ENCODE data around the gene RBP2. TPM values are rescaled to one million over a fixed set of nuclear protein-coding genes. Genes with fewer than 3 reads are reported as not detected.

Gene RBP2
- not detected in 2 replicates for total RNA-seq

DNA sequence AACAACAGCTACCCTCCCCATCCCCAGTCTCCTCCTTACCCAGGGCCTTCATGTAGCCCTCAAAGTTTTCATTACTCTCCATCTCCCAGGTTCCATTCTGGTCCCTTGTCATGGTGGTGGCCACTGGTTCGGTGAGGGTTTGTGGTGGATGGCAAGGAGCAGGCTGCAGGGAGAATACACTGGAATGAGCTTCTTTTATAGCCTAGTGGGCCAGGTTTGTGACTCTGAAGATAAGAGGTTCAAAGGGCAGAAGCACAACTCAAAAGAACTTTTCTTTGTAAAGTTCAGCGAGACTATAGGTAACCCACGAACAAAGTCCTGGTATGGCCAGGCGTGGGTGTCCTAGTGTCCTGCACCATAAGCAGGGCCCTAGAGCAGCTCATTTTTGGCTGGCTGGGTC lies at the start of gene RBP2:
TSS of gene RBP2 (minus strand) at position 169 of the 400 bp plus-strand sequence. CDS start at position 112, 57 bp downstream.

Other genes with a start within 250 kb of the RBP2 start
- gene MRPS22, start 132.5 kb downstream of the RBP2 start, total RNA-seq: 84.5 and 93.4 TPM in 2 replicates
- 240 and 257 TPM in 2 replicates for gene COPB2, start 86.9 kb downstream of the RBP2 start, total RNA-seq
- gene RBP1, start 63.2 kb upstream of the RBP2 start, total RNA-seq: 22.5 and 28.7 TPM in 2 replicates
- gene NMNAT3, start 201.5 kb upstream of the RBP2 start, total RNA-seq: under 0.01 TPM in 1 of 2 replicates, not detected in the other